ENCODE data around the gene MAEA.

- TF ChIP-seq CTCF (IDR thresholded peaks at IDR 0.05; ENCODE audit: insufficient read depth, low read length, poor library complexity, severe bottlenecking), result no peak
- TF ChIP-seq EZH2phosphoT487 (conservative IDR thresholded peaks at IDR 0.05; ENCODE audit: low read length), result no peak
These were observed 38.0 kb downstream of the MAEA start for GRCh38 chr4:1327526-1328266.
